H1 (cell line): Measurements from ENCODE around the gene ALG2. TPM values are rescaled to one million over a fixed set of nuclear protein-coding genes. Genes with fewer than 3 reads are reported as not detected.

ENCODE experiments used
- CTCF ChIA-PET: fragments of 300-600 bp; sonication (Branson Sonifier 250); formaldehyde crosslinking; loops from one replicate; lab custom pipeline; 2021; ENCODE audit not compliant: partially characterized antibody; lab: Charles Lee
- POLR2A ChIA-PET: fragments of 300-600 bp; sonication (Branson Sonifier 250); formaldehyde crosslinking; loops from one replicate; lab custom pipeline; 2021; ENCODE audit warnings: inconsistent platforms; ENCODE audit not compliant: partially characterized antibody; lab: Charles Lee
- DNase-seq, 2 experiments: peaks; one replicate each; pipeline versions ENCODE4 v3.0.0 to v3.0.0-alpha.2; 2010 to 2022; ENCODE audit warnings: low spot score in 2 of 2, low read depth in 1 of 2, mixed read lengths in 1 of 2
- FAIRE-seq: peaks from 2 replicates; lab custom pipeline; 2011; peaks lifted over from hg19 to GRCh38; lab: Jason Lieb, UNC
- H2AFZ ChIP-seq: 2 replicates; pipeline ENCODE4 v1.8.1; 2012; ENCODE audit warnings: low read length, inconsistent platforms
- H2AK5ac ChIP-seq: 2 replicates; pipeline ENCODE4 v1.6.1; 2013; ENCODE audit warnings: low read depth, low read length
- H2BK120ac ChIP-seq: replicated peaks from 2 replicates; pipeline ENCODE3; 2013; ENCODE audit warnings: low read depth, low read length, inconsistent platforms
- H2BK12ac ChIP-seq: 2 replicates; pipeline ENCODE4 v1.6.1; 2013; ENCODE audit warnings: low read depth, low read length
- H2BK15ac ChIP-seq: 2 replicates; pipeline ENCODE4 v1.6.1; 2013; ENCODE audit warnings: low read length
- H2BK20ac ChIP-seq: 2 replicates; pipeline ENCODE4 v1.6.1; 2013; ENCODE audit warnings: low read length
- H2BK5ac ChIP-seq: 2 replicates; pipeline ENCODE4 v1.6.1; 2013; ENCODE audit warnings: low read depth, low read length
- H3K14ac ChIP-seq: 2 replicates; pipeline ENCODE4 v1.6.1; 2013; ENCODE audit warnings: inconsistent platforms; ENCODE audit not compliant: insufficient read length
- H3K18ac ChIP-seq: 2 replicates; pipeline ENCODE4 v1.6.1; 2013; ENCODE audit warnings: low read length; ENCODE audit errors: extremely low read depth
- H3K23ac ChIP-seq: 2 replicates; pipeline ENCODE4 v1.6.1; 2013; ENCODE audit warnings: inconsistent platforms; ENCODE audit not compliant: insufficient read length
- H3K23me2 ChIP-seq: 2 replicates; pipeline ENCODE4 v1.6.1; 2013; ENCODE audit warnings: low read depth, low read length
- H3K27ac ChIP-seq: 2 replicates; pipeline ENCODE4 v1.6.1; 2011; ENCODE audit warnings: low read depth, low read length, inconsistent platforms
- H3K27me3 ChIP-seq, 4 experiments: replicated peaks in 1 of 4; 1 replicate in 1 of 4; 2 replicates in 3 of 4; pipeline versions ENCODE4 v1.6.1 to v1.8.1; 2011 to 2013; ENCODE audit warnings: low read length in 3 of 4, mild to moderate bottlenecking in 3 of 4, inconsistent platforms in 2 of 4, mixed read lengths in 2 of 4, moderate library complexity in 1 of 4; ENCODE audit not compliant: control insufficient read depth in 3 of 4, insufficient read depth in 3 of 4; ENCODE audit errors: extremely low read depth in 1 of 4
- H3K36me3 ChIP-seq, 4 experiments: 2 replicates each; pipeline versions ENCODE4 v1.6.1 to v1.8.1; 2011 to 2013; ENCODE audit warnings: mild to moderate bottlenecking in 4 of 4, low read length in 3 of 4, moderate library complexity in 2 of 4, control low read depth in 1 of 4, inconsistent platforms in 1 of 4; ENCODE audit not compliant: insufficient read depth in 4 of 4, control insufficient read depth in 2 of 4
- H3K4ac ChIP-seq: replicated peaks from 2 replicates; pipeline ENCODE3; 2013; ENCODE audit warnings: low read length, low read depth, mixed read lengths, inconsistent platforms; ENCODE audit not compliant: insufficient read length
- H3K4me1 ChIP-seq, 4 experiments: replicated peaks in 1 of 4; 1 replicate in 1 of 4; 2 replicates in 3 of 4; pipeline versions ENCODE4 v1.6.1 to v1.8.1; 2011 to 2013; ENCODE audit warnings: low read length in 3 of 4, inconsistent platforms in 2 of 4, mixed read lengths in 1 of 4; ENCODE audit not compliant: insufficient read depth in 4 of 4, control insufficient read depth in 3 of 4
- H3K4me2 ChIP-seq, 2 experiments: 2 replicates each; pipeline versions ENCODE4 v1.6.1 to v1.8.1; 2011 to 2013; ENCODE audit warnings: low read depth in 2 of 2, low read length in 2 of 2, control low read depth in 1 of 2, inconsistent platforms in 1 of 2, mild to moderate bottlenecking in 1 of 2; ENCODE audit not compliant: insufficient read depth in 1 of 2
- H3K4me3 ChIP-seq, 4 experiments: fragments of 200-600, 300-600 bp in 1 of 4; sonication (generic), shearing (Covaris generic), sonication (Bioruptor Twin) in 1 of 4; 2 replicates each; pipeline versions ENCODE4 v1.5.1 to v1.8.1; 2011 to 2016; ENCODE audit warnings: low read length in 4 of 4, low read depth in 3 of 4, control low read depth in 2 of 4, inconsistent platforms in 2 of 4, mild to moderate bottlenecking in 2 of 4, mixed read lengths in 1 of 4, moderate library complexity in 1 of 4; ENCODE audit not compliant: insufficient read depth in 2 of 4; ENCODE audit errors: extremely low read depth in 1 of 4
- H3K56ac ChIP-seq: replicated peaks from 2 replicates; pipeline ENCODE3; 2013; ENCODE audit warnings: low read depth, mild to moderate bottlenecking, mixed read lengths, low read length, inconsistent platforms; ENCODE audit not compliant: insufficient read length
- H3K79me1 ChIP-seq: 2 replicates; pipeline ENCODE4 v1.6.1; 2013; ENCODE audit warnings: low read depth, low read length, control low read depth
- H3K79me2 ChIP-seq, 2 experiments: 2 replicates each; pipeline versions ENCODE4 v1.6.1 to v1.8.1; 2012 to 2013; ENCODE audit warnings: low read length in 2 of 2, mild to moderate bottlenecking in 2 of 2, inconsistent platforms in 1 of 2; ENCODE audit not compliant: insufficient read depth in 2 of 2, control insufficient read depth in 1 of 2
- H3K9ac ChIP-seq, 4 experiments: replicated peaks in 1 of 4; 1 replicate in 1 of 4; 2 replicates in 3 of 4; pipeline versions ENCODE4 v1.6.1 to v1.8.1; 2011 to 2013; ENCODE audit warnings: low read depth in 3 of 4, low read length in 3 of 4, control low read depth in 2 of 4, mild to moderate bottlenecking in 2 of 4, moderate library complexity in 2 of 4, inconsistent platforms in 1 of 4; ENCODE audit errors: extremely low read depth in 1 of 4
- H3K9me3 ChIP-seq, 2 experiments: 2 replicates each; pipeline versions ENCODE4 v1.6.1 to v1.8.1; 2012 to 2013; ENCODE audit warnings: mild to moderate bottlenecking in 2 of 2, moderate library complexity in 2 of 2, control low read depth in 1 of 2, inconsistent platforms in 1 of 2, low read depth in 1 of 2, low read length in 1 of 2, mixed read lengths in 1 of 2; ENCODE audit not compliant: insufficient read depth in 2 of 2
- H4K20me1 ChIP-seq, 2 experiments: replicated peaks in 1 of 2; 2 replicates each; pipeline versions ENCODE3 to v1.8.1; 2011 to 2013; ENCODE audit warnings: inconsistent platforms in 2 of 2, low read length in 2 of 2, mild to moderate bottlenecking in 1 of 2; ENCODE audit not compliant: insufficient read depth in 2 of 2, control insufficient read depth in 1 of 2
- H4K5ac ChIP-seq: 2 replicates; pipeline ENCODE4 v1.6.1; 2013; ENCODE audit warnings: low read length, low read depth, mixed read lengths, inconsistent platforms; ENCODE audit not compliant: insufficient read length
- H4K8ac ChIP-seq: 2 replicates; pipeline ENCODE4 v1.8.0; 2013; ENCODE audit warnings: mild to moderate bottlenecking, moderate library complexity, low read length, inconsistent platforms; ENCODE audit not compliant: insufficient read depth; ENCODE audit errors: extremely low read depth
- H4K91ac ChIP-seq: replicated peaks from 2 replicates; pipeline ENCODE3; 2013; ENCODE audit warnings: low read length, mixed read lengths, inconsistent platforms; ENCODE audit not compliant: insufficient read length
- BCL11A ChIP-seq, 2 experiments: IDR thresholded peaks; one replicate each; pipeline ENCODE4 v1.6.1; 2011; ENCODE audit warnings: low read depth in 2 of 2, low read length in 2 of 2, mild to moderate bottlenecking in 2 of 2
- CBX8 ChIP-seq: fragments of 300-800, 300-1000 bp; sonication (generic); IDR thresholded peaks from 2 replicates; pipeline ENCODE4 v1.7.1; 2016; ENCODE audit warnings: low read depth, low read length, borderline replicate concordance
- HDAC6 ChIP-seq: IDR thresholded peaks from one replicate; pipeline ENCODE4 v1.7.1; 2012; ENCODE audit warnings: low read depth, mild to moderate bottlenecking, inconsistent platforms, low read length, moderate library complexity
- MAFK ChIP-seq: IDR thresholded peaks from 2 replicates; pipeline ENCODE4 v1.6.1; 2012; ENCODE audit warnings: low read depth, mild to moderate bottlenecking, improper control_type of control experiment, low read length
- PHF8 ChIP-seq: fragments of 200-600 bp; sonication (generic); conservative IDR thresholded peaks from 2 replicates; pipeline ENCODE4 v1.7.1; 2012; ENCODE audit warnings: low read depth, mild to moderate bottlenecking, inconsistent platforms, low read length, moderate library complexity
- POU5F1 ChIP-seq: IDR thresholded peaks from 2 replicates; pipeline ENCODE4 v1.6.1; 2011; ENCODE audit warnings: low read depth, mild to moderate bottlenecking, low read length, moderate library complexity
- RFX5 ChIP-seq: IDR thresholded peaks from 2 replicates; pipeline ENCODE4 v1.6.1; 2011; ENCODE audit warnings: low read depth, low read length, improper control_type of control experiment, borderline replicate concordance
- RNF2 ChIP-seq: fragments of 200-900, 300-1000 bp; sonication (generic); IDR thresholded peaks from 2 replicates; pipeline ENCODE4 v1.7.1; 2016; ENCODE audit warnings: borderline replicate concordance, low read depth, mild to moderate bottlenecking, antibody characterized with exemption, low read length; ENCODE audit not compliant: poor library complexity, severe bottlenecking; ENCODE audit errors: missing control alignments
- RXRA ChIP-seq: IDR thresholded peaks from 2 replicates; pipeline ENCODE4 v1.6.1; 2011; ENCODE audit warnings: low read depth, mild to moderate bottlenecking, low read length, moderate library complexity; ENCODE audit not compliant: insufficient read depth
- SAP30 ChIP-seq: fragments of 300-600 bp; sonication (generic); IDR thresholded peaks from 2 replicates; pipeline ENCODE4 v1.7.1; 2012; ENCODE audit warnings: low read length, moderate library complexity, mild to moderate bottlenecking, inconsistent platforms; ENCODE audit not compliant: insufficient read depth, insufficient replicate concordance
- WGBS, 2 experiments: shearing (Covaris generic) in 1 of 2; methylation state at CpG; one replicate each; pipeline versions ENCODE4 v1.1.6 to v1.1.7; 2013 to 2015; ENCODE audit warnings: low lambda C conversion rate in 2 of 2, mixed read lengths in 2 of 2, inconsistent platforms in 1 of 2, low coverage in 1 of 2, missing lambda C conversion rate in 1 of 2; ENCODE audit not compliant: insufficient replicate concordance in 2 of 2, insufficient coverage in 1 of 2, insufficient read length in 1 of 2; ENCODE audit errors: extremely low coverage in 1 of 2, missing lambda C conversion rate in 1 of 2; 5-methylcytosine and 5-hydroxymethylcytosine counted together
- polyA plus RNA-seq, 7 experiments: library from polyadenylated mRNA; depleted of rRNA in 3 of 7; stranded (reverse) in 5 of 7; unstranded in 2 of 7; fragments of >200 nt in 5 of 7; fragments of 200-250 nt in 2 of 7; gene quantifications; 1 replicate in 5 of 7; 2 replicates in 1 of 7; 4 replicates in 1 of 7; pipeline versions ENCODE4 v1.2.1 to v1.2.3, GENCODE V29; 2011 to 2013; ENCODE audit warnings: missing spikeins in 2 of 7, mixed read lengths in 2 of 7
- total RNA-seq: library from RNA; stranded (reverse); fragmentation: NEBNext Ultra II Directional; extraction: Animal tissue kit (Norgen Biotek cat#: 25700); gene quantifications from 2 replicates; pipeline ENCODE4 v1.2.1, GENCODE V29; 2021
- TF ChIP-seq, protein P1 (sequence below): IDR thresholded peaks from 2 replicates; pipeline ENCODE4 v1.6.1; 2011; ENCODE audit warnings: low read length, improper control_type of control experiment

The ALG2 gene
- total and polyA plus RNA-seq, 2 of the 8 experiments (the other 6 are each of a cell fraction or from before 2014, with no cell fraction given) = 27.1 to 30.7 TPM

DNA sequence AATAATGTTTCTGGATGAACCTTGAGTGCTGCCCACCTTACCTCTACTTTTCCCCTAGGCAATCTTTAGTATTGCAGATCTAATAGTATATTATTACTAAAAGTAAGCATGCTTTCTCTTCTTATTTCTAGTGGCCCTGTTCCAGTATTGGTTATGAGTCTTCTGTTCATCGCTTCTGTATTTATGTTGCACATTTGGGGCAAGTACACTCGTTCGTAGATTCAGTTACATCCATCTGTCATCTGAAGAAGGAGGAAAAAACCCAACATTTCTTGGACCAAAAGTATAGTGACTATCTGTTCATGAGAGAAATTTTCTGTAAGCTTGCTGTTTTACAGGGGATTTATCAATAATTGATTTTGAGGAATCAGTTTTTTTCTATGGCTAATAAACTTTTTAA is 8.5 kb upstream of the ALG2 start:
- no peak overlapping the region for H3K14ac ChIP-seq
- no peak overlapping the region for H2BK5ac ChIP-seq
- no peaks in the 10 kb centered on the region for H3K23me2 ChIP-seq
- H2BK15ac ChIP-seq = no peak overlapping the region
- no peak overlapping the region for H3K4me3 ChIP-seq
- no peak overlapping the region for H2BK20ac ChIP-seq
- no peak overlapping the region for H3K27ac ChIP-seq
- no peak overlapping the region for H4K8ac ChIP-seq
- peaks cover 0 to 16% of the 10 kb centered on the region in 2 experiments; a peak in 3 of 4 replicates for H3K79me2 ChIP-seq
- H3K23ac ChIP-seq = no peak overlapping the region
- no peak overlapping the region for H3K4me2 ChIP-seq
- no peaks in the 10 kb centered on the region; the same call in 1 of the 2 replicates for H3K79me1 ChIP-seq
- H4K20me1 ChIP-seq = no peaks in the 10 kb centered on the region
- H3K9ac ChIP-seq = no peak overlapping the region
- no peak overlapping the region for H3K4ac ChIP-seq
- no peak overlapping the region for H4K91ac ChIP-seq
- peaks cover 5 to 33% (median 14%) of the 10 kb centered on the region in 4 experiments; a peak in 6 of 8 replicates for H3K36me3 ChIP-seq
- H2BK12ac ChIP-seq = no peak overlapping the region
- no peak overlapping the region for H2BK120ac ChIP-seq
- no peak overlapping the region for H3K18ac ChIP-seq
- DNase-seq = no peak
- CTCF ChIA-PET = interaction anchor here (3.2 to 4.6 kb wide), 3 partner anchors 8 to 45 kb away, joined by 29 to 42 read pairs (median 34); partner anchors contain the start of genes ALG2 and SEC61B
- no peaks in the 10 kb centered on the region for H3K4me1 ChIP-seq
- no peak overlapping the region for H2AFZ ChIP-seq
- no peak for FAIRE-seq
- H2AK5ac ChIP-seq = no peak overlapping the region
- H4K5ac ChIP-seq = no peak overlapping the region
- WGBS, 2 experiments = 95% methylated on average over 3 of the region's 3 CpGs; no CpG with 5 or more reads in 1 of the 2 experiments
- H3K9me3 ChIP-seq = no peaks in the 10 kb centered on the region
- H3K27me3 ChIP-seq = no peaks in the 10 kb centered on the region
- no peak overlapping the region for H3K56ac ChIP-seq
- POLR2A ChIA-PET = interaction anchor here (6.0 kb wide), 1 partner anchor 8 kb away, joined by 38 read pairs; the partner anchor contains the start of genes ALG2 and SEC61B
- TF ChIP-seq, protein P1, sequence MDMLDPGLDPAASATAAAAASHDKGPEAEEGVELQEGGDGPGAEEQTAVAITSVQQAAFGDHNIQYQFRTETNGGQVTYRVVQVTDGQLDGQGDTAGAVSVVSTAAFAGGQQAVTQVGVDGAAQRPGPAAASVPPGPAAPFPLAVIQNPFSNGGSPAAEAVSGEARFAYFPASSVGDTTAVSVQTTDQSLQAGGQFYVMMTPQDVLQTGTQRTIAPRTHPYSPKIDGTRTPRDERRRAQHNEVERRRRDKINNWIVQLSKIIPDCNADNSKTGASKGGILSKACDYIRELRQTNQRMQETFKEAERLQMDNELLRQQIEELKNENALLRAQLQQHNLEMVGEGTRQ = no peak
- TF ChIP-seq CBX8 (no peak), HDAC6 (no peak), BCL11A (IDR thresholded peaks at IDR 0.05; ENCODE audit: low read depth in 2 of 2, low read length in 2 of 2) (no peak), POU5F1 (no peak), RXRA (no peak), MAFK (no peak), PHF8 (no peak), RFX5 (no peak), SAP30 (no peak), RNF2 (no peak)
